Measurements from ENCODE around the gene FBXO24. TPM values are rescaled to one million over a fixed set of nuclear protein-coding genes. Genes with fewer than 3 reads are reported as not detected.

The FBXO24 gene
- total and polyA plus RNA-seq, 10 of the 15 experiments (the other 5 are each of a cell fraction or from before 2014, with no cell fraction given) = 0.11 to 0.96 (median 0.27) TPM; not detected in 4

- DNase-seq (ENCODE audit: low read depth, low spot score) (no peak), ATAC-seq (no peak), FAIRE-seq (no peak)
- intact Hi-C loops (cut with micrococcal nuclease; ENCODE audit: unreplicated experiment) = no loop called here
- Histone ChIP-seq H2AFZ (ENCODE audit: control insufficient read depth, low read depth, low read length) (no peak overlapping the region), H3K36me3 (ENCODE audit: control insufficient read depth in 2 of 2, insufficient read depth in 2 of 2, low read length in 1 of 2) (no peaks in the 10 kb centered on the region), H3K27ac (ENCODE audit: control insufficient read depth, insufficient read depth) (no peak overlapping the region), H3K9me3 (replicated peaks; ENCODE audit: control insufficient read depth, insufficient read depth, low read length) (no peaks in the 10 kb centered on the region), H3K4me3 (peak overlapping the region; percentile 74; the same call in 1 of the 2 replicates), H3K9ac (ENCODE audit: control insufficient read depth, insufficient read depth, low read length) (no peak overlapping the region; the same call in 1 of the 2 replicates), H4K20me1 (ENCODE audit: control insufficient read depth, insufficient read depth) (no peaks in the 10 kb centered on the region), H3K27me3 (replicated peaks in 1 of 2; ENCODE audit: control insufficient read depth in 2 of 2, insufficient read depth in 2 of 2, low read length in 1 of 2) (no peaks in the 10 kb centered on the region; a peak in 1 of 4 replicates), H3K4me2 (ENCODE audit: control insufficient read depth, insufficient read depth) (peak overlapping the region; percentile 48), H3K4me1 (ENCODE audit: control insufficient read depth, insufficient read depth, low read length) (peaks cover 7% of the 10 kb centered on the region), H3K79me2 (ENCODE audit: control insufficient read depth, insufficient read depth, low read length) (no peaks in the 10 kb centered on the region)
- WGBS (ENCODE audit: insufficient coverage, insufficient replicate concordance, low lambda C conversion rate, missing lambda C conversion rate) = 97% methylated on average over 21 of the region's 21 CpGs
- RAD21 ChIA-PET (ENCODE audit: unreplicated experiment) = no interaction called here
- TF ChIP-seq SMC3 (IDR thresholded peaks at IDR 0.05; ENCODE audit: borderline replicate concordance, low read length) (no peak), NR2C1 (IDR thresholded peaks at IDR 0.05) (no peak), PAX8 (IDR thresholded peaks at IDR 0.05) (no peak), DPF2 (IDR thresholded peaks at IDR 0.05) (no peak)
- SMC1A ChIA-PET (ENCODE audit: uncharacterized antibody, unreplicated experiment) = interaction anchor here (2.1 kb wide), 1 partner anchor 14 kb away, joined by 6 read pairs; the partner anchor contains the start of gene MOSPD3
- in situ Hi-C loops (cut with MboI) = no loop called here
- no TSS peak for BruUV-seq (replicated peaks)
- CTCF ChIA-PET = no interaction called here
- POLR2A ChIA-PET = no interaction called here
These were observed 41.1 kb downstream of the FBXO24 start for GRCh38 chr7:100627238-100627549.

GRCh38 chr7:100629117-100629716 is 43.1 kb downstream of the FBXO24 start:
- no TSS peak for BruUV-seq (replicated peaks)
- Histone ChIP-seq H3K9ac (ENCODE audit: control insufficient read depth, insufficient read depth, low read length) (no peak overlapping the region), H3K4me2 (ENCODE audit: control insufficient read depth, insufficient read depth) (no peak overlapping the region), H4K20me1 (ENCODE audit: control insufficient read depth, insufficient read depth) (no peaks in the 10 kb centered on the region), H3K36me3 (ENCODE audit: control insufficient read depth in 2 of 2, insufficient read depth in 2 of 2, low read length in 1 of 2) (no peaks in the 10 kb centered on the region), H3K79me2 (ENCODE audit: control insufficient read depth, insufficient read depth, low read length) (no peaks in the 10 kb centered on the region), H3K4me1 (ENCODE audit: control insufficient read depth, insufficient read depth, low read length) (peaks cover 14% of the 10 kb centered on the region), H3K27me3 (replicated peaks in 1 of 2; ENCODE audit: control insufficient read depth in 2 of 2, insufficient read depth in 2 of 2, low read length in 1 of 2) (no peaks in the 10 kb centered on the region; a peak in 2 of 4 replicates), H3K4me3 (no peak overlapping the region), H3K27ac (ENCODE audit: control insufficient read depth, insufficient read depth) (no peak overlapping the region), H3K9me3 (replicated peaks; ENCODE audit: control insufficient read depth, insufficient read depth, low read length) (no peaks in the 10 kb centered on the region), H2AFZ (ENCODE audit: control insufficient read depth, low read depth, low read length) (no peak overlapping the region)
- ChIA-PET SMC1A (ENCODE audit: uncharacterized antibody, unreplicated experiment) (no interaction called here), CTCF (interaction anchor here (0.7 to 2.6 kb wide), 7 partner anchors 10 to 77 kb away, joined by 3 to 11 read pairs (median 4); partner anchors contain the start of genes MOSPD3 and POP7), RAD21 (ENCODE audit: unreplicated experiment) (no interaction called here), POLR2A (no interaction called here)
- in situ Hi-C loops (cut with MboI) (no loop called here), intact Hi-C loops (cut with micrococcal nuclease; ENCODE audit: unreplicated experiment) (no loop called here)
- WGBS (ENCODE audit: insufficient coverage, insufficient replicate concordance, low lambda C conversion rate, missing lambda C conversion rate) = 84% methylated on average over 11 of the region's 11 CpGs
- FAIRE-seq = no peak
- ATAC-seq = no peak
- DNase-seq (ENCODE audit: low read depth, low spot score) = no peak
- no peak for TF ChIP-seq RFX5 (IDR thresholded peaks at IDR 0.05; ENCODE audit: low read depth, low read length)
- no peak for TF ChIP-seq RELA (IDR thresholded peaks at IDR 0.05; ENCODE audit: borderline replicate concordance, partially characterized antibody)
- no peak for TF ChIP-seq SREBF2 (IDR thresholded peaks at IDR 0.05; ENCODE audit: low read length)
- no peak for TF ChIP-seq NRF1 (conservative IDR thresholded peaks at IDR 0.05; ENCODE audit: low read depth, low read length)
- no peak for TF ChIP-seq SMAD5 (IDR thresholded peaks at IDR 0.05; ENCODE audit: low read depth)
- TF ChIP-seq USF1 (IDR thresholded peaks at IDR 0.05; ENCODE audit: borderline replicate concordance, extremely low read length, insufficient read depth, low read depth, low read length) = no peak
- no peak for TF ChIP-seq ETV6 (conservative IDR thresholded peaks at IDR 0.05 in 1 of 2, IDR thresholded peaks at IDR 0.05 in 1 of 2; ENCODE audit: borderline replicate concordance in 1 of 2, low read depth in 1 of 2)
- no peak for TF ChIP-seq LARP7 (IDR thresholded peaks at IDR 0.05)
- no peak for TF ChIP-seq RAD51 (IDR thresholded peaks at IDR 0.05)
- no peak for TF ChIP-seq CHD1 (IDR thresholded peaks at IDR 0.05; ENCODE audit: low read depth, low read length)
- TF ChIP-seq USF2 (IDR thresholded peaks at IDR 0.05; ENCODE audit: borderline replicate concordance, low read depth, low read length) = no peak
- no peak for TF ChIP-seq POLR2AphosphoS5 (IDR thresholded peaks at IDR 0.05; ENCODE audit: low read length)
- TF ChIP-seq SMAD1 (IDR thresholded peaks at IDR 0.05; ENCODE audit: low read depth, partially characterized antibody) = no peak
- TF ChIP-seq RAD21 (IDR thresholded peaks at IDR 0.05; ENCODE audit: insufficient read depth, low read depth, low read length) = peak; percentile 37

All from GM12878 (cell line).